ENCODE results near the gene SMIM32.

DNA sequence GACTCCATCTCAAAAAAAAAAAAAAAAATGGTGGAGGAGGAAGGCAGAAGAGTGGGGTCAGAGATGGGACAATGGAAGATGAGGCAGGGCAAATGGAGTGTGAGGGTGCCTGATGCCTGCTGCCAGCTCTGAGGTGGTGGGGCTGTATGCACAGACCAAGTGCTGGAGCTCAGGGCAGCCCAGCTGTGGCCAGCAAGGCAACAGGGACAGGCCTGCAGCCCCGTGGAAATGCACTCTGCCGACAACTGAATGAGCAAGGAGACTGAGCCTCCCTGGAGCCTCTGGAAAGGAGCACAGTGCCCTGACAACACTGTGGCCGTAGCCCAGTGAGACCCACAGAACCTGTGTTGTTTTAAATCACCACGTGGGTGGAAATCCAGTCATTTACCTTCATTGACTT is 22.9 kb upstream of the SMIM32 start:
- TF ChIP-seq, protein P1, sequence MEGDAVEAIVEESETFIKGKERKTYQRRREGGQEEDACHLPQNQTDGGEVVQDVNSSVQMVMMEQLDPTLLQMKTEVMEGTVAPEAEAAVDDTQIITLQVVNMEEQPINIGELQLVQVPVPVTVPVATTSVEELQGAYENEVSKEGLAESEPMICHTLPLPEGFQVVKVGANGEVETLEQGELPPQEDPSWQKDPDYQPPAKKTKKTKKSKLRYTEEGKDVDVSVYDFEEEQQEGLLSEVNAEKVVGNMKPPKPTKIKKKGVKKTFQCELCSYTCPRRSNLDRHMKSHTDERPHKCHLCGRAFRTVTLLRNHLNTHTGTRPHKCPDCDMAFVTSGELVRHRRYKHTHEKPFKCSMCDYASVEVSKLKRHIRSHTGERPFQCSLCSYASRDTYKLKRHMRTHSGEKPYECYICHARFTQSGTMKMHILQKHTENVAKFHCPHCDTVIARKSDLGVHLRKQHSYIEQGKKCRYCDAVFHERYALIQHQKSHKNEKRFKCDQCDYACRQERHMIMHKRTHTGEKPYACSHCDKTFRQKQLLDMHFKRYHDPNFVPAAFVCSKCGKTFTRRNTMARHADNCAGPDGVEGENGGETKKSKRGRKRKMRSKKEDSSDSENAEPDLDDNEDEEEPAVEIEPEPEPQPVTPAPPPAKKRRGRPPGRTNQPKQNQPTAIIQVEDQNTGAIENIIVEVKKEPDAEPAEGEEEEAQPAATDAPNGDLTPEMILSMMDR (IDR thresholded peaks at IDR 0.05; ENCODE audit: poor library complexity), result no peak
- TF ChIP-seq EZH2phosphoT487 (IDR thresholded peaks at IDR 0.05; ENCODE audit: low read depth, severe bottlenecking, unreplicated experiment), result no peak
- TF ChIP-seq EZH2 (IDR thresholded peaks at IDR 0.05; ENCODE audit: borderline replicate concordance), result no peak
